Upper lobe of left lung (tissue), 4 donors: ENCODE measurements around the gene MLLT1.

Experiments
- CTCF ChIP-seq, 6 experiments: fragments of 450-650 bp in 4 of 6; fragments of 200-600 bp in 2 of 6; sonication (generic) in 2 of 6; IDR thresholded peaks; one replicate each; pipeline ENCODE4 v1.5.1; 2016 to 2019; ENCODE audit warnings: antibody characterized with exemption in 6 of 6
- POLR2A ChIP-seq, 4 donors: fragments of 450-650 bp; IDR thresholded peaks; one replicate each; pipeline ENCODE4 v1.5.1; 2016 to 2017; ENCODE audit warnings: antibody characterized with exemption in 4 of 4, mild to moderate bottlenecking in 2 of 4
- POLR2AphosphoS5 ChIP-seq, 2 donors: sonication (generic); formaldehyde crosslinking; IDR thresholded peaks; one replicate each; pipeline ENCODE4 v1.5.1; 2017; ENCODE audit warnings: antibody characterized with exemption in 2 of 2

- TF ChIP-seq POLR2A (IDR thresholded peaks at IDR 0.05) (no peak), CTCF (IDR thresholded peaks at IDR 0.05) (no peak), POLR2AphosphoS5 (IDR thresholded peaks at IDR 0.05) (no peak)
Observed at GRCh38 chr19:6252066-6252465, 27.7 kb downstream of the MLLT1 start.
